H9 (cell line): ENCODE results near the gene FUZ. TPM values are rescaled to one million over a fixed set of nuclear protein-coding genes. Genes with fewer than 3 reads are reported as not detected.
A peak's percentile ranks its signal among the peaks of the same experiment; 100 is the strongest.

ENCODE experiments used
- DNase-seq: peaks from one replicate; pipeline ENCODE4 v3.0.0-alpha.2; 2017
- H2AFZ ChIP-seq: one replicate; pipeline ENCODE4 v1.6.1; 2013; ENCODE audit warnings: mild to moderate bottlenecking, low read length, control low read depth, moderate library complexity
- H2AK5ac ChIP-seq: 2 replicates; pipeline ENCODE4 v1.6.1; 2013; ENCODE audit warnings: low read length, control low read depth, mixed read lengths; ENCODE audit not compliant: insufficient read length
- H2BK120ac ChIP-seq: one replicate; pipeline ENCODE4 v1.6.1; 2013; ENCODE audit warnings: low read depth, mild to moderate bottlenecking, low read length, control low read depth, inconsistent platforms; ENCODE audit not compliant: poor library complexity, severe bottlenecking
- H2BK12ac ChIP-seq: 2 replicates; pipeline ENCODE4 v1.6.1; 2013; ENCODE audit warnings: low read length, control low read depth, mixed read lengths, low read depth; ENCODE audit not compliant: insufficient read length
- H2BK15ac ChIP-seq: 2 replicates; pipeline ENCODE4 v1.6.1; 2013; ENCODE audit warnings: low read depth, low read length, control low read depth
- H2BK20ac ChIP-seq: one replicate; pipeline ENCODE4 v1.6.1; 2013; ENCODE audit warnings: low read depth, mild to moderate bottlenecking, low read length, control low read depth, inconsistent platforms; ENCODE audit not compliant: poor library complexity, severe bottlenecking
- H2BK5ac ChIP-seq: 2 replicates; pipeline ENCODE4 v1.6.1; 2013; ENCODE audit warnings: low read length, control low read depth, mixed read lengths; ENCODE audit not compliant: insufficient read length
- H3K14ac ChIP-seq: 2 replicates; pipeline ENCODE4 v1.6.1; 2013; ENCODE audit warnings: low read length, control low read depth; ENCODE audit not compliant: insufficient read depth
- H3K18ac ChIP-seq: 2 replicates; pipeline ENCODE4 v1.6.1; 2013; ENCODE audit warnings: low read depth, mild to moderate bottlenecking, mixed read lengths, low read length, control low read depth; ENCODE audit not compliant: insufficient read length
- H3K23ac ChIP-seq: 2 replicates; pipeline ENCODE4 v1.6.1; 2013; ENCODE audit warnings: low read length, control low read depth, mixed read lengths, low read depth; ENCODE audit not compliant: insufficient read length
- H3K23me2 ChIP-seq: 2 replicates; pipeline ENCODE4 v1.6.1; 2013; ENCODE audit warnings: low read depth, mild to moderate bottlenecking, mixed read lengths, low read length, control low read depth; ENCODE audit not compliant: insufficient read length, poor library complexity, severe bottlenecking
- H3K27ac ChIP-seq: 2 replicates; pipeline ENCODE4 v1.5.1; 2013; ENCODE audit warnings: low read length, control low read depth, mixed read lengths, low read depth; ENCODE audit not compliant: insufficient read length
- H3K27me3 ChIP-seq: 2 replicates; pipeline ENCODE4 v1.6.1; 2013; ENCODE audit warnings: low read length, control low read depth, inconsistent platforms; ENCODE audit not compliant: insufficient read depth
- H3K4ac ChIP-seq: 2 replicates; pipeline ENCODE4 v1.6.1; 2013; ENCODE audit warnings: low read depth, mild to moderate bottlenecking, control low read depth, inconsistent platforms, low read length, moderate library complexity
- H3K4me1 ChIP-seq: 2 replicates; pipeline ENCODE4 v1.6.1; 2013; ENCODE audit warnings: low read length, control low read depth, inconsistent platforms; ENCODE audit not compliant: insufficient read depth
- H3K4me2 ChIP-seq: 2 replicates; pipeline ENCODE4 v1.6.1; 2013; ENCODE audit warnings: low read length, control low read depth, mixed read lengths; ENCODE audit not compliant: insufficient read length, insufficient read depth
- H3K56ac ChIP-seq: 2 replicates; pipeline ENCODE4 v1.6.1; 2013; ENCODE audit warnings: low read depth, mild to moderate bottlenecking, mixed read lengths, low read length, control low read depth; ENCODE audit not compliant: insufficient read length
- H3K79me1 ChIP-seq: 2 replicates; pipeline ENCODE4 v1.6.1; 2013; ENCODE audit warnings: low read depth, mild to moderate bottlenecking, moderate library complexity, low read length, control low read depth, inconsistent platforms; ENCODE audit not compliant: insufficient read depth, poor library complexity, severe bottlenecking
- H3K79me2 ChIP-seq: 2 replicates; pipeline ENCODE4 v1.6.1; 2013; ENCODE audit warnings: low read length, control low read depth, inconsistent platforms; ENCODE audit not compliant: insufficient read depth
- H3K9ac ChIP-seq: 2 replicates; pipeline ENCODE4 v1.6.1; 2013; ENCODE audit warnings: low read length, control low read depth, mixed read lengths; ENCODE audit not compliant: insufficient read length; ENCODE audit errors: extremely low read depth
- H3K9me3 ChIP-seq: one replicate; pipeline ENCODE4 v1.6.1; 2013; ENCODE audit warnings: low read depth, low read length, inconsistent platforms; ENCODE audit not compliant: control insufficient read depth
- H3T11ph ChIP-seq: one replicate; pipeline ENCODE4 v1.6.1; 2013; ENCODE audit warnings: mild to moderate bottlenecking, low read length, control low read depth, inconsistent platforms
- H4K20me1 ChIP-seq: one replicate; pipeline ENCODE4 v1.6.1; 2013; ENCODE audit not compliant: control insufficient read depth, insufficient read length, insufficient read depth
- H4K5ac ChIP-seq: 2 replicates; pipeline ENCODE4 v1.6.1; 2013; ENCODE audit warnings: low read depth, mild to moderate bottlenecking, mixed read lengths, low read length, control low read depth; ENCODE audit not compliant: insufficient read length
- H4K8ac ChIP-seq: replicated peaks from 2 replicates; pipeline ENCODE4 v1.6.1; 2013; ENCODE audit warnings: low read length, control low read depth, mixed read lengths, low read depth; ENCODE audit not compliant: insufficient read length
- H4K91ac ChIP-seq: 2 replicates; pipeline ENCODE4 v1.6.1; 2013; ENCODE audit warnings: low read depth, mild to moderate bottlenecking, moderate library complexity, mixed read lengths, low read length, control low read depth; ENCODE audit not compliant: insufficient read length
- H3K27ac Mint-ChIP-seq, 3 experiments: 2 replicates in 2 of 3; 3 replicates in 1 of 3; pipeline ENCODE4 v1.8.0; 2020 to 2021; ENCODE audit warnings: mixed read lengths in 3 of 3, mild to moderate bottlenecking in 1 of 3, moderate library complexity in 1 of 3
- H3K27me3 Mint-ChIP-seq: 2 replicates; pipeline ENCODE4 v1.8.0; 2021; ENCODE audit warnings: low read depth, mild to moderate bottlenecking, moderate library complexity, mixed read lengths
- H3K36me3 Mint-ChIP-seq, 3 experiments: 2 replicates in 2 of 3; 3 replicates in 1 of 3; pipeline ENCODE4 v1.8.0; 2020 to 2021; ENCODE audit warnings: low read depth in 3 of 3, mixed read lengths in 3 of 3; ENCODE audit not compliant: insufficient read depth in 1 of 3
- H3K4me1 Mint-ChIP-seq, 2 experiments: 2 replicates each; pipeline ENCODE4 v1.8.0; 2020; ENCODE audit warnings: mixed read lengths in 2 of 2
- H3K4me3 Mint-ChIP-seq, 2 experiments: 2 replicates in 1 of 2; 3 replicates in 1 of 2; pipeline ENCODE4 v1.8.0; 2020 to 2021; ENCODE audit warnings: mild to moderate bottlenecking in 2 of 2, mixed read lengths in 2 of 2, moderate library complexity in 1 of 2
- H3K9me3 Mint-ChIP-seq, 2 experiments: 2 replicates in 1 of 2; 3 replicates in 1 of 2; pipeline ENCODE4 v1.8.0; 2020; ENCODE audit warnings: mild to moderate bottlenecking in 2 of 2, mixed read lengths in 2 of 2, moderate library complexity in 1 of 2
- WGBS: extraction: QIAGEN DNeasy Blood & Tissue Kit; methylation state at CpG from one replicate; pipeline ENCODE4 v1.1.7; 2013; ENCODE audit warnings: missing lambda C conversion rate, low lambda C conversion rate, mixed read lengths; ENCODE audit not compliant: insufficient read length; ENCODE audit errors: extremely low coverage; 5-methylcytosine and 5-hydroxymethylcytosine counted together
- total RNA-seq: library from RNA; stranded (reverse); gene quantifications from 2 replicates; pipeline ENCODE4 v1.2.1, GENCODE V29; 2021
- TF ChIP-seq, protein P1 (sequence below): fragments of 200-600 bp; sonication (generic); conservative IDR thresholded peaks from 3 replicates; pipeline ENCODE4 v1.8.0; 2021; ENCODE audit warnings: antibody characterized with exemption, mild to moderate bottlenecking

Gene FUZ
- total RNA-seq, 1 experiment from 2014 or later = 25.1 TPM

DNA sequence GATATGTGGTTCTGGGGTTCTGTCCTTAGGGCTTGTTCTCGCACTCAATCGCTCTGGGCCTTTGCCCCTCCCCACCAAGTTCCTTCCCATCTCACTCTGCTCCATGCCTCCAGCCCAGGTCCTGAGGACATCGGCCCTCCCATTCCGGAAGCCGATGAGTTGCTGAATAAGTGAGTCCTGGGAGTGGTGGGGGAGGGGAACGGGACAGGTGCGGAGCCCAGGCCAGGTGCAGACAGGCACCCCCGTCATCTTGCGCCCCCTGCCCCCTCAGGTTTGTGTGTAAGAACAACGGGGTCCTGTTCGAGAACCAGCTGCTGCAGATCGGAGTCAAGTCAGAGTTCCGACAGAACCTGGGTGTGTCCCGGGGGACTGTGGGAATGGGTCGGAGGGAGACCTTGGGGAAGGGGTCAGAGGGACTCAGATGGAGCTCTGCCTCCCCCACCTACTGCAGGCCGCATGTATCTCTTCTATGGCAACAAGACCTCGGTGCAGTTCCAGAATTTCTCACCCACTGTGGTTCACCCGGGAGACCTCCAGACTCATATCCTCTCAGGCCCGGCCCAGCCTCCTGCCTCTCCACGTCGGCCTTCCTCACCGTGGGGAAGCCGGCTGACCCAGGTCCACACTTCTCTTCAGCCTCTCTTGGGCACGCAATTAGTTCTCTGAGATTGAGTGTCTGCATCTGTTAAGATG lies 10.1 kb downstream of the FUZ start:
- no peak overlapping the region for H3K23ac ChIP-seq
- H3K14ac ChIP-seq = no peak overlapping the region
- no peak overlapping the region for H4K91ac ChIP-seq
- H3K4ac ChIP-seq = no peak overlapping the region
- peaks cover 2% of the 10 kb centered on the region for H4K20me1 ChIP-seq
- peak overlapping the region; percentile 24 to 74 for H3K4me3 Mint-ChIP-seq
- H3K9me3 Mint-ChIP-seq = no peaks in the 10 kb centered on the region; a peak in 1 of 5 replicates
- no peak overlapping the region for H2AFZ ChIP-seq
- H3T11ph ChIP-seq = no peak overlapping the region
- no peak overlapping the region for H2BK12ac ChIP-seq
- H3K56ac ChIP-seq = no peak overlapping the region
- no peak overlapping the region for H2BK20ac ChIP-seq
- peak overlapping the region; percentile 22 to 90 (median 53); a peak in 3 of 7 replicates for H3K27ac Mint-ChIP-seq
- no peak overlapping the region for H2BK15ac ChIP-seq
- no peak overlapping the region for H4K8ac ChIP-seq
- H3K4me1 Mint-ChIP-seq = peaks cover 5 to 29% of the 10 kb centered on the region in 2 experiments
- no peak overlapping the region for H2BK120ac ChIP-seq
- H2AK5ac ChIP-seq = no peak overlapping the region
- no peaks in the 10 kb centered on the region for H3K27me3 Mint-ChIP-seq
- peaks cover 25 to 56% (median 55%) of the 10 kb centered on the region in 3 experiments; a peak in 6 of 7 replicates for H3K36me3 Mint-ChIP-seq
- no peak overlapping the region for H3K27ac ChIP-seq
- H3K79me1 ChIP-seq = no peaks in the 10 kb centered on the region
- no peak overlapping the region for H4K5ac ChIP-seq
- TF ChIP-seq, protein P1, sequence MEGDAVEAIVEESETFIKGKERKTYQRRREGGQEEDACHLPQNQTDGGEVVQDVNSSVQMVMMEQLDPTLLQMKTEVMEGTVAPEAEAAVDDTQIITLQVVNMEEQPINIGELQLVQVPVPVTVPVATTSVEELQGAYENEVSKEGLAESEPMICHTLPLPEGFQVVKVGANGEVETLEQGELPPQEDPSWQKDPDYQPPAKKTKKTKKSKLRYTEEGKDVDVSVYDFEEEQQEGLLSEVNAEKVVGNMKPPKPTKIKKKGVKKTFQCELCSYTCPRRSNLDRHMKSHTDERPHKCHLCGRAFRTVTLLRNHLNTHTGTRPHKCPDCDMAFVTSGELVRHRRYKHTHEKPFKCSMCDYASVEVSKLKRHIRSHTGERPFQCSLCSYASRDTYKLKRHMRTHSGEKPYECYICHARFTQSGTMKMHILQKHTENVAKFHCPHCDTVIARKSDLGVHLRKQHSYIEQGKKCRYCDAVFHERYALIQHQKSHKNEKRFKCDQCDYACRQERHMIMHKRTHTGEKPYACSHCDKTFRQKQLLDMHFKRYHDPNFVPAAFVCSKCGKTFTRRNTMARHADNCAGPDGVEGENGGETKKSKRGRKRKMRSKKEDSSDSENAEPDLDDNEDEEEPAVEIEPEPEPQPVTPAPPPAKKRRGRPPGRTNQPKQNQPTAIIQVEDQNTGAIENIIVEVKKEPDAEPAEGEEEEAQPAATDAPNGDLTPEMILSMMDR = no peak
- H3K4me2 ChIP-seq = no peak overlapping the region
- no peaks in the 10 kb centered on the region for H3K27me3 ChIP-seq
- no peak overlapping the region for H3K9ac ChIP-seq
- H3K18ac ChIP-seq = no peak overlapping the region
- WGBS = no CpG with 5 or more reads among the region's 24 CpGs
- no peaks in the 10 kb centered on the region for H3K4me1 ChIP-seq
- no peaks in the 10 kb centered on the region for H3K23me2 ChIP-seq
- H2BK5ac ChIP-seq = no peak overlapping the region
- no peaks in the 10 kb centered on the region for H3K79me2 ChIP-seq
- no peaks in the 10 kb centered on the region for H3K9me3 ChIP-seq
- peak; percentile 62 for DNase-seq
